Trophoblast cell (in vitro differentiated cells and primary cell): ENCODE measurements around the gene ZDHHC14. TPM values are rescaled to one million over a fixed set of nuclear protein-coding genes. Genes with fewer than 3 reads are reported as not detected.

ENCODE experiments used
- DNase-seq, 2 donors: peaks; one replicate each; pipeline ENCODE4 v3.0.0-alpha.2; 2016
- H2AFZ ChIP-seq: 2 replicates; pipeline ENCODE4 v1.6.1; 2013; ENCODE audit warnings: low read length, moderate library complexity, mild to moderate bottlenecking; ENCODE audit not compliant: insufficient read depth, poor library complexity
- H2AK5ac ChIP-seq: 2 replicates; pipeline ENCODE4 v1.6.1; 2013; ENCODE audit warnings: mild to moderate bottlenecking, low read length
- H2BK120ac ChIP-seq: 2 replicates; pipeline ENCODE4 v1.6.1; 2013; ENCODE audit warnings: low read length, mild to moderate bottlenecking, moderate library complexity; ENCODE audit not compliant: insufficient read depth, poor library complexity
- H2BK12ac ChIP-seq: 2 replicates; pipeline ENCODE4 v1.6.1; 2013; ENCODE audit warnings: mild to moderate bottlenecking, low read length, moderate library complexity
- H2BK5ac ChIP-seq: 2 replicates; pipeline ENCODE4 v1.6.1; 2013; ENCODE audit warnings: low read length, low read depth, moderate library complexity, mild to moderate bottlenecking; ENCODE audit not compliant: poor library complexity
- H3K14ac ChIP-seq: 2 replicates; pipeline ENCODE4 v1.6.1; 2013; ENCODE audit warnings: mild to moderate bottlenecking, low read length
- H3K18ac ChIP-seq: 2 replicates; pipeline ENCODE4 v1.6.1; 2013; ENCODE audit warnings: mild to moderate bottlenecking, low read length
- H3K23ac ChIP-seq: 2 replicates; pipeline ENCODE4 v1.6.1; 2013; ENCODE audit warnings: low read length
- H3K27ac ChIP-seq: 2 replicates; pipeline ENCODE4 v1.5.1; 2013; ENCODE audit warnings: low read depth, mild to moderate bottlenecking, inconsistent platforms, low read length, moderate library complexity
- H3K27me3 ChIP-seq: 2 replicates; pipeline ENCODE4 v1.6.1; 2013; ENCODE audit warnings: inconsistent platforms, mild to moderate bottlenecking, low read length, moderate library complexity; ENCODE audit not compliant: insufficient read depth
- H3K36me3 ChIP-seq, 2 experiments: 1 replicate in 1 of 2; 2 replicates in 1 of 2; pipeline ENCODE4 v1.6.1; 2013; ENCODE audit warnings: low read length in 2 of 2, mild to moderate bottlenecking in 2 of 2, moderate library complexity in 1 of 2; ENCODE audit not compliant: insufficient read depth in 2 of 2, control insufficient read depth in 1 of 2
- H3K4ac ChIP-seq: 2 replicates; pipeline ENCODE4 v1.6.1; 2013; ENCODE audit warnings: low read depth, mild to moderate bottlenecking, low read length, moderate library complexity
- H3K4me1 ChIP-seq, 2 experiments: 1 replicate in 1 of 2; 2 replicates in 1 of 2; pipeline ENCODE4 v1.6.1; 2013; ENCODE audit warnings: low read length in 2 of 2, mild to moderate bottlenecking in 2 of 2, moderate library complexity in 1 of 2; ENCODE audit not compliant: insufficient read depth in 2 of 2, control insufficient read depth in 1 of 2
- H3K4me2 ChIP-seq: 2 replicates; pipeline ENCODE4 v1.6.1; 2013; ENCODE audit warnings: inconsistent platforms, mild to moderate bottlenecking, low read length, moderate library complexity
- H3K4me3 ChIP-seq: 2 replicates; pipeline ENCODE4 v1.5.1; 2013; ENCODE audit warnings: mild to moderate bottlenecking, low read depth, low read length, inconsistent platforms
- H3K79me1 ChIP-seq: one replicate; pipeline ENCODE4 v1.6.1; 2013; ENCODE audit warnings: low read length
- H3K79me2 ChIP-seq: 2 replicates; pipeline ENCODE4 v1.6.1; 2013; ENCODE audit warnings: low read length, mild to moderate bottlenecking; ENCODE audit not compliant: control insufficient read depth, insufficient read depth, poor library complexity
- H3K9ac ChIP-seq: 2 replicates; pipeline ENCODE4 v1.6.1; 2013; ENCODE audit warnings: mild to moderate bottlenecking, low read length
- H3K9me3 ChIP-seq: 2 replicates; pipeline ENCODE4 v1.6.1; 2013; ENCODE audit warnings: low read depth, mild to moderate bottlenecking, control low read depth, inconsistent platforms, low read length; ENCODE audit not compliant: insufficient read depth
- H4K12ac ChIP-seq: 2 replicates; pipeline ENCODE4 v1.6.1; 2013; ENCODE audit warnings: low read depth, mild to moderate bottlenecking, low read length, moderate library complexity
- H4K8ac ChIP-seq: 2 replicates; pipeline ENCODE4 v1.6.1; 2013; ENCODE audit warnings: low read depth, mild to moderate bottlenecking, low read length, moderate library complexity
- H4K91ac ChIP-seq: one replicate; pipeline ENCODE4 v1.6.1; 2013; ENCODE audit warnings: low read depth, mild to moderate bottlenecking, low read length, moderate library complexity
- WGBS: extraction: QIAGEN DNeasy Blood & Tissue Kit; methylation state at CpG from one replicate; pipeline ENCODE4 v1.1.7; 2013; ENCODE audit warnings: missing lambda C conversion rate; ENCODE audit not compliant: insufficient read length, insufficient coverage; ENCODE audit errors: extremely low coverage; 5-methylcytosine and 5-hydroxymethylcytosine counted together
- polyA plus RNA-seq: library from polyadenylated mRNA; stranded (reverse); fragments of 200-250 nt; gene quantifications from 2 replicates; pipeline ENCODE4 v1.2.3, GENCODE V29; 2013

ZDHHC14 gene
- 17.7 and 19.7 TPM in 2 replicates for polyA plus RNA-seq

- no CpG with 5 or more reads among the region's 106 CpGs for WGBS
- peak within 1 kb of the TSS; percentile 65 for H4K12ac ChIP-seq
- H3K4me1 ChIP-seq: peaks cover 3 to 7% of the 10 kb centered on the region in 2 experiments
- H3K23ac ChIP-seq: no peak within 1 kb of the TSS
- H4K91ac ChIP-seq: peak within 1 kb of the TSS; percentile 81
- H3K18ac ChIP-seq: peak within 1 kb of the TSS; percentile 80
- peak within 1 kb of the TSS; percentile 67 for H3K27ac ChIP-seq
- H3K14ac ChIP-seq: peak within 1 kb of the TSS; percentile 48
- H3K36me3 ChIP-seq: no peaks in the 10 kb centered on the region
- H2BK12ac ChIP-seq: no peak within 1 kb of the TSS
- peak within 1 kb of the TSS; percentile 96 for H3K4me3 ChIP-seq
- peak within 1 kb of the TSS; percentile 82 for H3K9ac ChIP-seq
- peak within 1 kb of the TSS; percentile 87 for H4K8ac ChIP-seq
- H3K79me2 ChIP-seq: peaks cover 5% of the 10 kb centered on the region
- H2AK5ac ChIP-seq: peak within 1 kb of the TSS; percentile 1
- H3K9me3 ChIP-seq: no peaks in the 10 kb centered on the region
- H2AFZ ChIP-seq: peak within 1 kb of the TSS; percentile 89
- DNase-seq: peak; percentile 85 to 91
- H3K4me2 ChIP-seq: peak within 1 kb of the TSS; percentile 99
- peak within 1 kb of the TSS; percentile 75 for H3K4ac ChIP-seq
- H3K27me3 ChIP-seq: no peaks in the 10 kb centered on the region
- peak within 1 kb of the TSS; percentile 61 for H2BK120ac ChIP-seq
- H2BK5ac ChIP-seq: peak within 1 kb of the TSS; percentile 2
- H3K79me1 ChIP-seq: peaks cover 7% of the 10 kb centered on the region
These were observed at the start of gene ZDHHC14 for GRCh38 chr6:157380779-157381561. ZDHHC14 (plus strand) TSS chr6:157381190.

GRCh38 chr6:157332813-157333212, 48.2 kb upstream of the ZDHHC14 start:
- H2BK120ac ChIP-seq: no peak overlapping the region
- peaks cover 3 to 7% of the 10 kb centered on the region in 2 experiments for H3K4me1 ChIP-seq
- no peak overlapping the region for H2BK12ac ChIP-seq
- no peaks in the 10 kb centered on the region for H3K27me3 ChIP-seq
- no peak overlapping the region for H3K27ac ChIP-seq
- no peak overlapping the region for H3K23ac ChIP-seq
- no peak overlapping the region for H4K12ac ChIP-seq
- H3K4ac ChIP-seq: no peak overlapping the region
- no peak overlapping the region for H3K18ac ChIP-seq
- H3K4me3 ChIP-seq: no peak overlapping the region
- H4K91ac ChIP-seq: no peak overlapping the region
- H2AFZ ChIP-seq: no peak overlapping the region
- no peak overlapping the region for H4K8ac ChIP-seq
- H2BK5ac ChIP-seq: no peak overlapping the region
- no peak overlapping the region for H2AK5ac ChIP-seq
- no peaks in the 10 kb centered on the region for H3K36me3 ChIP-seq
- no peak for DNase-seq
- H3K14ac ChIP-seq: no peak overlapping the region
- no CpG with 5 or more reads among the region's 7 CpGs for WGBS
- no peak overlapping the region for H3K9ac ChIP-seq
- H3K79me1 ChIP-seq: peaks cover 3% of the 10 kb centered on the region
- H3K79me2 ChIP-seq: no peaks in the 10 kb centered on the region
- no peaks in the 10 kb centered on the region for H3K9me3 ChIP-seq
- H3K4me2 ChIP-seq: no peak overlapping the region

GRCh38 chr6:157333537-157333936, 47.5 kb upstream of the ZDHHC14 start:
- WGBS: no CpG with 5 or more reads among the region's 4 CpGs
- no peak overlapping the region for H3K27ac ChIP-seq
- H3K4me1 ChIP-seq: peaks cover 3 to 7% of the 10 kb centered on the region in 2 experiments
- H2BK120ac ChIP-seq: no peak overlapping the region
- no peaks in the 10 kb centered on the region for H3K79me2 ChIP-seq
- no peak overlapping the region for H3K4ac ChIP-seq
- H4K91ac ChIP-seq: no peak overlapping the region
- no peak overlapping the region for H4K8ac ChIP-seq
- no peaks in the 10 kb centered on the region for H3K9me3 ChIP-seq
- H3K9ac ChIP-seq: no peak overlapping the region
- H3K18ac ChIP-seq: no peak overlapping the region
- no peak overlapping the region for H3K14ac ChIP-seq
- H2BK12ac ChIP-seq: no peak overlapping the region
- no peak overlapping the region for H3K23ac ChIP-seq
- H4K12ac ChIP-seq: peak overlapping the region; percentile 44
- H3K4me3 ChIP-seq: no peak overlapping the region
- H2AFZ ChIP-seq: no peak overlapping the region
- H3K4me2 ChIP-seq: no peak overlapping the region
- no peak overlapping the region for H2BK5ac ChIP-seq
- H2AK5ac ChIP-seq: no peak overlapping the region
- H3K36me3 ChIP-seq: no peaks in the 10 kb centered on the region
- DNase-seq: no peak
- H3K27me3 ChIP-seq: no peaks in the 10 kb centered on the region
- H3K79me1 ChIP-seq: peaks cover 3% of the 10 kb centered on the region

DNA sequence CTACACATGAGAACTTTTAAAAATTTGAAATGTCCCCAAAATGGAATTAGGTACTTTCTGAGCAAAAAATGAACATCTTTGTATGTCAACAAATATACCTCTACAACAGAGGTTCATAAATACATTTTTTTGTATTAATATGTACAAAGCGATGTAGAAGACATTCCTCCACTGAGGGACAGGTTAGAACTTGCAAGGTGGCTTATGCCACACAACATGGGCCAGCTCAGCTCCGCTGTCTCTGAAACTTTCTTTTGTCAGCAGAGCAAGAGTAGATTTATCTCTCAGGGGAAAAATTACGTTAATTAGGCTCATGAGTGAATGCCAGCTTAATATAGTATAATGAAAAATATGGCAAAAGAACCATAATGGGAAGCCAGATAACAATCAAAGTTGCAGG, 47.0 kb upstream of the ZDHHC14 start:
- no peak overlapping the region for H3K27ac ChIP-seq
- no peak overlapping the region for H3K18ac ChIP-seq
- no peak overlapping the region for H2BK12ac ChIP-seq
- WGBS: no CpG with 5 or more reads among the region's 3 CpGs
- H4K8ac ChIP-seq: no peak overlapping the region
- no peak overlapping the region for H3K9ac ChIP-seq
- DNase-seq: no peak
- no peak overlapping the region for H3K4me2 ChIP-seq
- H2BK120ac ChIP-seq: no peak overlapping the region
- H3K36me3 ChIP-seq: no peaks in the 10 kb centered on the region
- H4K12ac ChIP-seq: no peak overlapping the region
- no peak overlapping the region for H2BK5ac ChIP-seq
- H3K27me3 ChIP-seq: no peaks in the 10 kb centered on the region
- no peak overlapping the region for H3K14ac ChIP-seq
- peaks cover 3% of the 10 kb centered on the region for H3K79me1 ChIP-seq
- peaks cover 3 to 7% of the 10 kb centered on the region in 2 experiments for H3K4me1 ChIP-seq
- H2AFZ ChIP-seq: no peak overlapping the region
- H2AK5ac ChIP-seq: no peak overlapping the region
- H3K23ac ChIP-seq: no peak overlapping the region
- no peaks in the 10 kb centered on the region for H3K79me2 ChIP-seq
- H4K91ac ChIP-seq: no peak overlapping the region
- no peaks in the 10 kb centered on the region for H3K9me3 ChIP-seq
- no peak overlapping the region for H3K4me3 ChIP-seq
- no peak overlapping the region for H3K4ac ChIP-seq
